ENCODE measurements around the gene KCNA4. TPM values are rescaled to one million over a fixed set of nuclear protein-coding genes. Genes with fewer than 3 reads are reported as not detected.

KCNA4 gene
- total and polyA plus RNA-seq, 8 donors, result 0.58 to 2.2 TPM; not detected in 6

DNA sequence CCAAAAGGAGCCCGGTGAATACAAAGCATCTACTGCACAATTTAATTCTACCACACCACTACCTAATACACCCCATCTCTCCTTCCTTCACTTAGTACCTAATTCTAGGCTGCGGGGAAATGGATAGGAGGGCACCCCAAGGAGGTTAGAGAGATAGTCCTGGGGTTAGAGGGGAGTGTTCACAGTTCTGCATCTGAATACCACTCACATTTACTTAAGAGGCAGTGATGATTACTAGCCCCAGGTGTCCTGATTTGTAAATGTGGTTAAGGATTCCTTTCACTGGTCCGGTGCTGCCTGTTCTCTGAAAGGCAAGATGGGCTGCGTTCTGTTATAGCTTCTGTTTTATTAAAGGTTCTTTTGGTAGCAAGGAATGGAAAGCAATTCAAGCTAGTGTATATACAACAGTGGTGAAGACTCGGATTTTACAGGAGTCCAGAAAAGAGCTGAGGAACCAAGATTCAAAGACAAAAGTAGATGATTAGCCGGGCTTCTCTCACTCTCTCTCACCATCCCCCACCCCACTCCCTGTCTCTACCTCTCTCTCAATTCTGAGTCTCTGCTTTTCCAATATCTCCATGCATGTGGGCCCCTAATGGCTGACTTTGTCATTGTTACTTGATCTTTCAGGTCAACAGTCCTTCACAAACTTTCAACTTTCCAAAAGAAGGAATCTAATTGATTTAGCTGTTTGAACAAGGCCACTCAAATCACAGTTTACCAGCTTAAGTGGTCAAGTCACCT, 8.7 kb upstream of the KCNA4 start:
- H3K36me3 ChIP-seq, result no peaks in the 10 kb centered on the region

DNA sequence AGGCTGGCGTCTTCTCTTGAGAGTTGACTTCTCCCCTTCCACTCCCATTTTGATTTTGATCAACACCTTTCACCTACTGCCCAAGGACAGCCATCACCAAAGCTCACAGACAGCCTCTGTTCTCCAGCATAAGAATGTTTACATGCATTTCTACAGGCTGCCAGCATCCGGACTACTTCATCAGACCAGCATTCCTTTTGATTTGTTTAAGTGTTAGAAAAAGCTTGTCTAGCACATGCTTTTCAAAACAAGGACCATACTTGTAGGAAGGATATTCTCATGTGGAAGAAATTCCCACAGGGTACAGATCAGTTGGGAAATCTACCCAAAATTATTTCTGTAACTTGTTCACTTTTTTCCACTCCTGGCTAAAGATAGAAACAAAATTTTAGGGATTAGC, 6.2 kb upstream of the KCNA4 start:
- Histone ChIP-seq H3K4me1 (no peaks in the 10 kb centered on the region), H3K27me3 (peaks cover 0 to 11% (median 2%) of the 10 kb centered on the region in 3 donors), H3K27ac (no peak overlapping the region), H3K9me3 (no peaks in the 10 kb centered on the region), H3K36me3 (no peaks in the 10 kb centered on the region), H3K4me3 (no peak overlapping the region)
- no peak for TF ChIP-seq EP300 (IDR thresholded peaks at IDR 0.05)
- 16 to 42% (median 17%) methylated on average over 2 of the region's 2 CpGs for WGBS, 5 donors
- peak in 1 of 2 donors; percentile 21 for DNase-seq
- intact Hi-C loops (cut with DNase I; ENCODE audit: low total_unique reads), result no loop called here

More for the DNA sequence above, 8.7 kb upstream of the KCNA4 start:
- no peak overlapping the region for H3K4me3 ChIP-seq
- H3K27ac ChIP-seq, result no peak overlapping the region
- no peaks in the 10 kb centered on the region for H3K9me3 ChIP-seq
- DNase-seq, result no peak
- 26 to 47% (median 39%) methylated on average over 6 of the region's 6 CpGs for WGBS, 5 donors
- TF ChIP-seq EP300 (IDR thresholded peaks at IDR 0.05) (no peak), CTCF (IDR thresholded peaks at IDR 0.05) (no peak), POLR2A (IDR thresholded peaks at IDR 0.05) (no peak), POLR2AphosphoS5 (IDR thresholded peaks at IDR 0.05) (no peak)
- H3K4me1 ChIP-seq, result no peaks in the 10 kb centered on the region
- intact Hi-C loops (cut with DNase I; ENCODE audit: low total_unique reads), result no loop called here
- H3K27me3 ChIP-seq, result no peaks in the 10 kb centered on the region

- H3K4me1 ChIP-seq, result peaks cover 0 to 23% (median 14%) of the 10 kb centered on the region in 4 donors
- H3K9me3 ChIP-seq, result no peaks in the 10 kb centered on the region
- H3K27ac ChIP-seq, result no peak overlapping the region
- H3K27me3 ChIP-seq, result peaks cover 0 to 47% (median 35%) of the 10 kb centered on the region in 3 donors
- 40 to 51% (median 46%) methylated on average over 3 of the region's 3 CpGs for WGBS, 5 donors
- DNase-seq, result no peak
- intact Hi-C loops (cut with DNase I; ENCODE audit: low total_unique reads), result no loop called here
- TF ChIP-seq EP300 (IDR thresholded peaks at IDR 0.05), result no peak
- no peak for TF ChIP-seq POLR2A (IDR thresholded peaks at IDR 0.05)
- no peak for TF ChIP-seq CTCF (IDR thresholded peaks at IDR 0.05)
- no peak for TF ChIP-seq POLR2AphosphoS5 (IDR thresholded peaks at IDR 0.05)
- no peaks in the 10 kb centered on the region for H3K36me3 ChIP-seq
- H3K4me3 ChIP-seq, result no peak overlapping the region
Measured at GRCh38 chr11:30019481-30019880, 2.7 kb upstream of the KCNA4 start.

DNA sequence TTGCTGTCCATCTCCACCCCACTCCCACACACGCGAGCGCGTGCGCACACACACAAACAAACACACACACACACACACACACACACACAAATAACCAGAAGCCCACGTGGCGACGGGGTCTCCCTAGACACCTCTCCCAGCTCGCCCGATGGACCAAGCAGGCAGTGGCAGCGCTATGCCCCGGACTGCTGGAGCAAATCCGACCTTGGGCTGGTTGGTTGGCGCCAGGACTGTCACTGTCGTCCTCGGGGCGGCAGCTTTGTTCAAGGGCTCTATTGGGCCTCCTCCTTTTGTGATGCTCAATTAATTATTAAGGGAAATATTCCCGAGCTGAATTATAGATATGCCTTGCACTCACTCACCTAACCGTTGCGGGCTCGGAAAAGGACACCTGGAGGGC, 1.7 kb upstream of the KCNA4 start:
- Histone ChIP-seq H3K36me3 (no peaks in the 10 kb centered on the region), H3K9me3 (no peaks in the 10 kb centered on the region), H3K27ac (no peak overlapping the region), H3K4me3 (no peak overlapping the region), H3K4me1 (peaks cover 0 to 23% (median 14%) of the 10 kb centered on the region in 4 donors), H3K27me3 (peaks cover 0 to 53% (median 35%) of the 10 kb centered on the region in 3 donors)
- 26 to 58% (median 49%) methylated on average over 21 of the region's 21 CpGs for WGBS, 5 donors
- DNase-seq, result no peak
- no peak for TF ChIP-seq CTCF (IDR thresholded peaks at IDR 0.05)
- TF ChIP-seq POLR2AphosphoS5 (IDR thresholded peaks at IDR 0.05), result no peak
- no peak for TF ChIP-seq POLR2A (IDR thresholded peaks at IDR 0.05)
- no peak for TF ChIP-seq EP300 (IDR thresholded peaks at IDR 0.05)
- intact Hi-C loops (cut with DNase I; ENCODE audit: low total_unique reads), result no loop called here

GRCh38 chr11:30017445-30017895, 640 bp upstream of the KCNA4 start:
- no peak overlapping the region for H3K27ac ChIP-seq
- H3K4me1 ChIP-seq, result peaks cover 0 to 23% (median 14%) of the 10 kb centered on the region in 4 donors
- 14 to 30% (median 17%) methylated on average over 19 of the region's 19 CpGs for WGBS, 5 donors
- H3K4me3 ChIP-seq, result peak overlapping the region; percentile 36 to 48 (median 42)
- TF ChIP-seq POLR2AphosphoS5 (IDR thresholded peaks at IDR 0.05) (no peak), POLR2A (IDR thresholded peaks at IDR 0.05) (no peak)
- H3K27me3 ChIP-seq, result peaks cover 0 to 62% (median 35%) of the 10 kb centered on the region in 3 donors
- intact Hi-C loops (cut with DNase I; ENCODE audit: low total_unique reads), result no loop called here
- no peaks in the 10 kb centered on the region for H3K36me3 ChIP-seq
- no peaks in the 10 kb centered on the region for H3K9me3 ChIP-seq
- DNase-seq, result peak in 1 of 2 donors; percentile 51

All from stomach (tissue), 9 donors.